Panc1 (cell line): Measurements from ENCODE around the gene USH2A.
"Not testable (repeated sequence)": the region's sequence is repeated elsewhere in the genome, so short reads cannot be mapped to it uniquely, and the experiment has no call there.

Experiments used
- POLR2AphosphoS5 ChIP-seq: IDR thresholded peaks from 2 replicates; pipeline ENCODE4 v1.6.1; 2012; ENCODE audit warnings: mild to moderate bottlenecking, low read depth, low read length, moderate library complexity
- REST ChIP-seq, 2 experiments: IDR thresholded peaks; 2 replicates each; pipeline ENCODE4 v1.6.1; 2011 to 2012; ENCODE audit warnings: low read depth in 2 of 2, control low read depth in 1 of 2, low read length in 1 of 2, mild to moderate bottlenecking in 1 of 2, moderate library complexity in 1 of 2; ENCODE audit not compliant: insufficient read depth in 1 of 2
- TCF7L2 ChIP-seq: IDR thresholded peaks from 2 replicates; pipeline ENCODE4 v1.6.1; 2011; ENCODE audit warnings: mild to moderate bottlenecking, low read depth, low read length, inconsistent platforms
- TF ChIP-seq, protein P1 (sequence below): fragments of 450-650 bp; IDR thresholded peaks from 2 replicates; pipeline ENCODE4 v1.5.1; 2017; ENCODE audit warnings: mild to moderate bottlenecking

GRCh38 chr1:216009456-216009855 lies 413.8 kb downstream of the USH2A start:
- not testable (repeated sequence) for TF ChIP-seq POLR2AphosphoS5; TCF7L2; REST (IDR thresholded peaks at IDR 0.05; ENCODE audit: insufficient read depth in 1 of 2, low read depth in 2 of 2, low read length in 1 of 2)
- TF ChIP-seq, protein P1, sequence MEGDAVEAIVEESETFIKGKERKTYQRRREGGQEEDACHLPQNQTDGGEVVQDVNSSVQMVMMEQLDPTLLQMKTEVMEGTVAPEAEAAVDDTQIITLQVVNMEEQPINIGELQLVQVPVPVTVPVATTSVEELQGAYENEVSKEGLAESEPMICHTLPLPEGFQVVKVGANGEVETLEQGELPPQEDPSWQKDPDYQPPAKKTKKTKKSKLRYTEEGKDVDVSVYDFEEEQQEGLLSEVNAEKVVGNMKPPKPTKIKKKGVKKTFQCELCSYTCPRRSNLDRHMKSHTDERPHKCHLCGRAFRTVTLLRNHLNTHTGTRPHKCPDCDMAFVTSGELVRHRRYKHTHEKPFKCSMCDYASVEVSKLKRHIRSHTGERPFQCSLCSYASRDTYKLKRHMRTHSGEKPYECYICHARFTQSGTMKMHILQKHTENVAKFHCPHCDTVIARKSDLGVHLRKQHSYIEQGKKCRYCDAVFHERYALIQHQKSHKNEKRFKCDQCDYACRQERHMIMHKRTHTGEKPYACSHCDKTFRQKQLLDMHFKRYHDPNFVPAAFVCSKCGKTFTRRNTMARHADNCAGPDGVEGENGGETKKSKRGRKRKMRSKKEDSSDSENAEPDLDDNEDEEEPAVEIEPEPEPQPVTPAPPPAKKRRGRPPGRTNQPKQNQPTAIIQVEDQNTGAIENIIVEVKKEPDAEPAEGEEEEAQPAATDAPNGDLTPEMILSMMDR, result not testable (repeated sequence)
